Fibroblast of skin of right quadriceps (primary cell): Measurements from ENCODE around the gene GPR160.
"Not testable (repeated sequence)": the region's sequence is repeated elsewhere in the genome, so short reads cannot be mapped to it uniquely, and the experiment has no call there.

Source experiments
- DNase-seq: peaks from one replicate; pipeline ENCODE4 v3.0.0-alpha.2; 2013

The GPR160 gene

GRCh38 chr3:170037463-170038433 is at the start of gene GPR160:
GPR160 (plus strand) TSS chr3:170037995; CDS start chr3:170083973, 45,978 bp downstream.
- peak; percentile 20 for DNase-seq

GRCh38 chr3:169990431-169990830 is 47.4 kb upstream of the GPR160 start:
- DNase-seq = no peak

- DNase-seq = no peak
Observed at GRCh38 chr3:169992156-169992555, 45.6 kb upstream of the GPR160 start.

- no peak for DNase-seq
Observed at GRCh38 chr3:169992781-169993180, 45.0 kb upstream of the GPR160 start.

GRCh38 chr3:169993761-169994160 is 44.0 kb upstream of the GPR160 start:
- DNase-seq = no peak

- no peak for DNase-seq
Observed at GRCh38 chr3:169996063-169996462, 41.7 kb upstream of the GPR160 start.

GRCh38 chr3:169998668-169999131 is 39.1 kb upstream of the GPR160 start:
- peak; percentile 73 for DNase-seq

GRCh38 chr3:169999433-169999832 is 38.4 kb upstream of the GPR160 start:
- DNase-seq = no peak

- DNase-seq = no peak
Observed at GRCh38 chr3:170000051-170000450, 37.7 kb upstream of the GPR160 start.

- no peak for DNase-seq
Observed at GRCh38 chr3:170002231-170002630, 35.6 kb upstream of the GPR160 start.

GRCh38 chr3:170002879-170003278 is 34.9 kb upstream of the GPR160 start:
- DNase-seq = no peak

GRCh38 chr3:170003881-170004356 is 33.9 kb upstream of the GPR160 start:
- DNase-seq = no peak

GRCh38 chr3:170007031-170007663 is 30.6 kb upstream of the GPR160 start:
- peak; percentile 57 for DNase-seq

GRCh38 chr3:170010498-170010897 is 27.3 kb upstream of the GPR160 start:
- DNase-seq = no peak

GRCh38 chr3:170012683-170013400 is 25.0 kb upstream of the GPR160 start:
- no peak for DNase-seq

GRCh38 chr3:170016057-170016456 is 21.7 kb upstream of the GPR160 start:
- no peak for DNase-seq

- DNase-seq = not testable (repeated sequence)
Observed at GRCh38 chr3:170019306-170019705, 18.5 kb upstream of the GPR160 start.

GRCh38 chr3:170021083-170021482 is 16.7 kb upstream of the GPR160 start:
- DNase-seq = no peak

- DNase-seq = no peak
Observed at GRCh38 chr3:170022336-170022735, 15.5 kb upstream of the GPR160 start.

GRCh38 chr3:170023165-170023564 is 14.6 kb upstream of the GPR160 start:
- no peak for DNase-seq

- no peak for DNase-seq
Observed at GRCh38 chr3:170024581-170024980, 13.2 kb upstream of the GPR160 start.

GRCh38 chr3:170027233-170028102 is 10.3 kb upstream of the GPR160 start:
- no peak for DNase-seq
